ENCODE data around the gene CEBPZOS.

GRCh38 chr2:37173741-37174140 lies 22.6 kb upstream of the CEBPZOS start:
- TF ChIP-seq CTCF (IDR thresholded peaks at IDR 0.05): no peak
- TF ChIP-seq POLR2A (IDR thresholded peaks at IDR 0.05): no peak
